Activated naive CD8-positive, alpha-beta T cell treated with anti-CD3 and anti-CD28 coated beads, Interleukin-2, amount 50 U/mL, for 16 hours (primary cell): ENCODE measurements around the gene ULK3.

ENCODE experiments used
- DNase-seq: peaks from one replicate; pipeline ENCODE4 v3.0.0-alpha.2; 2020; ENCODE audit warnings: low read depth, low spot score

The ULK3 gene

DNA sequence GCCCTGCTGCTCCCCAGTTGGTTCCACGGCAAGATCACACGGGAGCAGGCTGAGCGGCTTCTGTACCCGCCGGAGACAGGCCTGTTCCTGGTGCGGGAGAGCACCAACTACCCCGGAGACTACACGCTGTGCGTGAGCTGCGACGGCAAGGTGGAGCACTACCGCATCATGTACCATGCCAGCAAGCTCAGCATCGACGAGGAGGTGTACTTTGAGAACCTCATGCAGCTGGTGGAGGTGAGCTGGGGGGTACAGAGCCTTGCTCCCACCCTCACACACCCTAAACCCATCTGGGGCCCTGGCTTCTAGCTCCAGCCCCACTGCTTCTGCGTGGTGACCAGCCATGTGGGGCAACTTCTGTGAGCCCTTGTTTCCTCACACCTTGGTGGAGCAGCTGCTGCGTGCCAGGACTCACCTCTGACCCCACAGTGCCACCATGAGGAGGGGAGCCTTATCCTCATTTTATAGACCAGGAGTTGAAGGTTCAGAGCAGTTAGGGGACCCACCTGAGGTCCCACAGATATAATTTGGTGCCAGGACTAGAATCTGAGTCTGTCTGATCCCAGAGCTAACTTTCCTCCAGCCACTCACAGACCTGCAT is 43.6 kb downstream of the ULK3 start:
- no peak for DNase-seq

DNA sequence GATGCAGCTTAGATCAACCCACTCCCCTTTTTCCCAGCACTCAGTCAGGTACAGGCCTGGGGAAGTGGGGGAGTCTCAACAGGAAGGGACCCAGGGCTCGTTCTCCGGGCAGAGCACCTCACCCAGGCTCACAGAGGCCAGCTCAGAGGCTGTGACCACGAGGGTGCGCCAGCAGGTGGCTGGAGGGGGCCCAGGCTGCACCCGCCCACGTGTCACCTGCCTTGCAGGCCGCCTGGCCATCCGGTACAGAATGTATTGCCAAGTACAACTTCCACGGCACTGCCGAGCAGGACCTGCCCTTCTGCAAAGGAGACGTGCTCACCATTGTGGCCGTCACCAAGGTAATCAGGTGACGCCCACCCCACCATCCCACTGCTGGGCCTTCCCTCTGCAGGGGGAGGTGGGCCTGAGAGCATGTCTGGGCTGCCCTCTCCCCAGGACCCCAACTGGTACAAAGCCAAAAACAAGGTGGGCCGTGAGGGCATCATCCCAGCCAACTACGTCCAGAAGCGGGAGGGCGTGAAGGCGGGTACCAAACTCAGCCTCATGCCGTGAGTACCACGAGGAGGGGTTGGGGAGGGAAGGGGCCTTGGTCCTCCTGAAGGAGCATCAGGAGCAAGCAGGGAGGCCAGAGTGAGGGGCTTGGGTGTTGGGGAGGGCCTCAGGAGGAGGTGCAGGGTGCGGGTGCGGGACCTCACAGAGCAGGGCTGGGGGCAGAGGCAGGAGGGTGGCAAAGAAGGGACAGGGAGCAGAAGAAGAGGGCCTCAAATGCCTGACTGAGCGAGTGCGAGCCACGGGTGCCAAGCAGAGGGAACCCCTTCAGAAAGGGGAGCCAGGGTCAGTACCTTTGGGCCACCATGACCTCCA is 44.3 kb downstream of the ULK3 start:
- DNase-seq = no peak

DNA sequence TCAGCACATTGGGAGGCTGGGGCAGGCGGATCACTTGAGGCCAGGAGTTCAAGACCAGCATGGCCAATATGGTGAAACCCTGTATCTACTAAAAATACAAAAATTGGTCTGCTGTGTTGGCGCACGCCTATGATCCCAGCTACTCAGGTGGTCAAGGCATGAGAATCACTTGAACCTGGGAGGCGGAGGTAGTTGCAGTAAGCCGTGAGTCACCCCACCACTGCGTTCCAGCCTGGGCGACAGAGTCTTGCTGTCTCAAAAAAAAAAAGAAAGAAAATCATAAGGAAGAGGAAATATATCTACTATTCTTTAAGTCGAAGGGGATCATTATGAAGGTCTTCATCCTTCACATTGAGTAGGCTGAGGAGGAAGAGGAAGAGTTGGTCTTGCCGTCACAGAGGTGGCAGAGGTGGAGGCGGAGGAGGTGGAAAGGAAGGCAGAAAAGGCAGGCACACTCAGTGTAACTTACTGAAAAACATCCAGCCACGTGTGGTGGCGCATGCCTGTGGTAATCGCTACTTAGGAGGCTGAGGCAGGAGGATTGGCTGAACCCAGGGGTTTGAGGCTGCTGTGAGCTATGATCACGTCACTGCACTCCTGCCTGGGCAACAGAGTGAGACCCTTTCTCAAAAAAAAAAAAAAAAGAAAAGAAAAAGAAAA is 46.9 kb downstream of the ULK3 start:
- DNase-seq = no peak

DNA sequence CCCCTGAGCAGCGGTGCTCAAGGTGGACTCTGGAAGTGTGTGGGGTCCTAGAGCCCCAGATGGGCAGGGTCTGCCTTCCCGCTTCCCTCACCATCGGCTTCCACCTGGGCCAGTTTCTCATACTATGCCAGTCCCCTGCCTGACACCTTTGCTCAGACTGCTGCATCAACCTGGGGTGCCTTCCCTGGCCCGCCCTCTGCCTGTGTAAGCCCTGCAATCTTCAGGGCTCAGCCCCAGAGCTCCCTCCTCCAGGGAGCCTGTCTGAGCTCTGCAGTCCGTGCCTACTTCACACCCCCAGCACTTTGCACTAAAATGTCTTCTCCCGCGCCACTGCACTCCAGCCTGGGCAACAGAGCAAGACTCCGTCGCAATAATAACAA is 48.0 kb downstream of the ULK3 start:
- no peak for DNase-seq

DNA sequence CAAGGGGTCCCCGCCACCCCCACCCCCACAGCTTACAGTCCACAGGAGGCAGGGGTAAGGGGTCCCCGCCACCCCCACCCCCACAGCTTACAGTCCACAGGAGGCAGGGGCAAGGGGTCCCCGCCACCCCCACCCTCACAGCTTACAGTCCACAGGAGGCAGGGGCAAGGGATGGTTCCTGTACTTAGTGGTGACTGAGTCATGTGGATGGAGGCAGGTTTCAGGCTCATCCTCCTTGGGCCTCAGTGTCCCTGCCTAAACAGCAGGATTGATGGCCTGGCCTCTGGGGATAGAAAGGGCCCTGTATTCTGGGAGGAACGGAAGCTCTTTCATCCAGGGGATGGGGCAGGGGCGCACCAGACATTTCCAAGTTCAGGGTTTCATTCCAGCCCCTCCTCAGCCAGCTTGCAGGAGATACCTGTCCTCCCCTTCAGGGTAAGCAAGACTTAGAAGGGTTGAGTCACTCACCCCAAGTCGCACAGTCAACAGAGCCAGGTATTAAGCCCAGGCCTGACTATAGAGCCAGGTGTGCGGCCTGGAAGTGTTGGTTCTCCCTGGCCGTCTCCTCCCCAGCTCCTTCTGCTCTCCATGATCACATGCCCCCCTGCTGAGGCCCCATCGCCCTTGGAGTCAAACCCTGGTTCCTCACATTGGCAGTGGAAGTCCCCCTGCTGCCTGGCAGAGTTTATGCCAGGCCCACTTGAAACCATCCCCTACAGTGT is 48.5 kb downstream of the ULK3 start:
- no peak for DNase-seq

DNA sequence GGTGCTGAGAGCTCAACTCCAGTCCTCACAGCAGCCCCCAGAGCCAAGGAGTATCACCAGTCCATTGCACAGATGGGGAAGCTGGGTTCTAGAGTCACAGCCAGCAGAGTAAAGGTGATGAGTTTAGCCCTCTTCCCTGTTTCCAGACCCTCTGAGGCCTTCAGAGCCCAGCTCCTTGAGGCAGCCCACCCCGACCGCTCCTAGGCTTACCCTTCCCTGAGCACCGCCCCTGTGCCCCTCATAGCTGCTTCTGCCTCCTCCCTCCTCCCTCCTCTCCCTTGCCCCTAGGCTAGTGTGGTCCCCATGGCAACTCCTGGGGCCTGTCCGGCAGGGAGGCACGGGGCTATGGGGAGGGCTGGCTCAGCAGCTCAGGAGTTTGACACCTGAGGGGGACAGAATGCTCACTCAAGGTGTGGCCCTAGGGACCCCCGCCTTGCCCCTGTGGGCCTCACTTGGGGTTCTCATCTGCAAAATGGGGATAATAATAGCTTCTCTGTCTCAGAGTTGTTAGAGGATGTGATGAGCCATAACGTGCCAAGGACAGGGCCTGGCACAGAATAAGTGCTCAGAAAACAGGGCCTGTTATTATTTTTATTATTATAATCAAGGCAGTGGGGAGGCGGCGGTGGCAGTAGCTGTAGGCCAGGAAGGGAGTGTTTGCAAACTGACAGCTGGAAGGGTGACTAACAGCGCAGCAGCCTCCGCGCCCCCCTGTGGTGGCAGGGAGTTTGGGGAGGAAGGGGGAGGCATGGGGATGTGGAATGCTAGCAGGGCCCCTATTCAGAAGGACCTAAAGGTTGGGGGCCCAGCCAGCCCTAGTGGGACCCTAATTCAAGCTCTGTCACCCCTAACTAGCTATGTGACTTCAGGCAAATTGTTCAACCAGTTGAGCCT is 49.6 kb downstream of the ULK3 start:
- peak; percentile 37 for DNase-seq

DNA sequence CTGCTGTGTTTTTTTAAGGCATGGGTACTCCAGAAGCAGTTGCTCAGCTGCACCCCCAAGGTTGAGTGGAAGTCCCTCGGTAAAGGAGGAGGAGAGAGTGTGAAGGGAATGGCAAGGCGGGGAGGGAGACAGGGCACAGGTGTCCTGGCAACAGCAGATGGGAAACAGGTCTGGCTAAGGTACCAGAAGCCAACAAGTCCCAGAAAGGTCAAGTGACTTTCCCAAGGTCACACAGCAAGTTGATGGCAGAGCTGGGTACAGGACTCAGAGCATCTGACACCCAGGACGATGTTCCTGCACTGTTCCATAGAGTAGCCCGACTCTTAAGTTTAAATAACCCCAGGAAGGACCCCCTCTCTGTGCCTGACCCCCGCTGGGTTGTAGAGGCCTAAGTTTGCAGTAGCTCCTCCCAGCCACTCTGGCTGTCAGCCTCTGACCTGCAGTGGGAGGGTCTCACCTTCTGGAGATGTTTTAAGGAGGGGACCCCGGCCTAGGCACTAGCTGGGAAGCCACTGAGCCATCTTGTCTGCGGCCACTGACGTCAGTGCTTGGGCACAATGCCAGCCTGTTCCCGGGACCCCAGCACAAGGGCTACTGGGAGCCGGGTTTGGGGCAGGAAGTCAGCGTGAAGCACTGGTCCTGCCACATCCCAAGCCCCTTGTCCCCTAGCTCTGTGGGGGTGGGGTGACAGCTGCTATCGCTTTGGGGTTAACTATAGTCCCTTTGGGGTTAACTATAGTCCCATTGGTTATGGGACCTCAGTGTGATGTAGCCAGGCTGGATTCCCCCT is 50.5 kb downstream of the ULK3 start:
- no peak for DNase-seq

DNA sequence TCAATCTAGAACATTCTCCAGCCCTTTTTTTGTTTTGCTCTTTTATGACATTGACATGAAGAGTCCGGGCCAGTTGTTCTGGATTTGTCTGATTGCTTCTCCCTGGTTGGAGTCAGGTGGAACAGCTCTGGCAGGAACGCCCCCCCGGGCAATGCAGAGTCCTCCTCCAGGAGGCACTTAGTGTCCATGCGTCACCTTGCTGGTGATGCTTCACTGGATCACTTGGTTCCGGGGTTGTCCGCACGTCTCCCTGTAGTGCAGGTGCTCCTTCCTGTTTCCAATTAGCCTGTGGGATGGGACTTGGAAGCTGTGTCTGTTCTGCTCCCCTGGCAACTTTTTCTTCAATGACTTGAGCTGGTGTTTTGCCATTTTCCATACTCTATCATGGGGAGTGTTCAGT is 51.3 kb downstream of the ULK3 start:
- no peak for DNase-seq

DNA sequence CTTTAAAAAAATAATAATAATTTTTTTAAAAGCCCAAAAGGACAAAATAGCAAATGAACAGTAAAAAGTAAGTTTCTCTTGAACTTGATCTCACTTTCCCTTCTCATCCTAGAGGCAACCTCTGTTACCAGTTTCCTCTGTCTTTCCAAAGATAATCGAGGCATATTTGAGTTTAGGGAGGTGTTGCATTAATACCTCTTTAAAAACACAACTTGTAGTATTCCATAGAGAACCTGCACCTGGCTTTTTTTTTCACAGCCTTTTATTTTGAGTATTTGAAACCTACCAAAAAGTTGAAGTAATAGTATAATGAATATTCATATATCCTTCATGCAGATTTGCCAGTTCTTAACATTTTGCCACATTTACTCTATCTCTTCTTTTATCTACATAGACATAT is 51.9 kb downstream of the ULK3 start:
- DNase-seq = no peak

DNA sequence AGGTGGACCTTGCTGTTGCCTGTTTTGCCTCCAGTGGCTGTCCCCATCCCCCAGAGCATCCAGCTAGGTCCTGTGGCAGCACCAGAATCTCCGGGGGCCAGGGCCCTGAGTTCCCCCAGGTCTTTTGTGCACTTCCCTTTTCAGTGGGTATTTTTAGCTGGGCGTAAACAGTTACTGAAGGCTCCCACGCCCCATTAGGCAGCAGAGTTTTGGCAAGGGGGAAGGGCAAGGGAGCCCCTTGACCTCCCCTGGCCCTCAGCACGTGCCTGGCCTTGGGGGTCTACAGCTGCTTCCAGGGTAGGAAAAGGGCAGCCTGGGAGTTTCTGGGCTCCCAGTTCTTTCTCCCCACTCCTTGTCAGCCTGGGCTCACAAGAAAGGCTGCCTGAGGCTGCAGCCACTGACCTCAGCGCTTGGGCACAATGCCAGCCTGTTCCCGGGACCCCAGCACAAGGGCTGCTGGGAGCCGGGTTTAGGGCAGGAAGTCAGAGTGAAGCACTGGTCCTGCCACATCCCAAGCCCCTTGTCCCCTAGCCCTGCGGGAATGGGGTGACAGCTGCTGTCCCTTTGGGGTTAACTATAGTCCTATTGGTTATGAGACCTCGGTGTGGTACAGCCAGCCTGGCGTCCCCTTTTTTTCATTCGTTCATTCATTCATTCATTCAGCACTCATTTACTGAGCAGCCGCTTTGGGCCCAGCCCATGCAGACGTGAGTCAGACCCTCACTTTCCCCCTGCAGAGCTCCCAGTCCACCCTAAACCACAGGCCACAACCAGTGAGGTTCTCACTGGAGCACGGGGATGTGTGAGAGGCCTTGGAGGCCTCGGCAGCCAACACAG is 52.7 kb downstream of the ULK3 start:
- DNase-seq = no peak

DNA sequence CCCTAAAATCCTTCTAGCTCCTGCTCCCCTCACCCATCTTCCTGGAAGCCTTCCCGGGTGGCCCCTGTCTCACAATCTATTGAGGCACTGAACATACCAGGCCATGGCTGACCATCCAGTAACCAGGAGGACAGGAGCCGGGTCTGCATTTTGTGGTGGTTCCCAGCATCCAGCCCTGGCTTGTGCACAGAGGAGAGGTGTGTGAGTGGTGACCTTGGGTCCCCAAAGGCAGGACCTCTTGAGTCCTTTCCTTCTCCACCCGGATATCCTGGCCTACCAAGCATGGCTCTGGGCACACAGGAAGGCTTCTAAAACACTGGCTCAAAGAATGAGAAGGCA is 53.2 kb downstream of the ULK3 start:
- no peak for DNase-seq

DNA sequence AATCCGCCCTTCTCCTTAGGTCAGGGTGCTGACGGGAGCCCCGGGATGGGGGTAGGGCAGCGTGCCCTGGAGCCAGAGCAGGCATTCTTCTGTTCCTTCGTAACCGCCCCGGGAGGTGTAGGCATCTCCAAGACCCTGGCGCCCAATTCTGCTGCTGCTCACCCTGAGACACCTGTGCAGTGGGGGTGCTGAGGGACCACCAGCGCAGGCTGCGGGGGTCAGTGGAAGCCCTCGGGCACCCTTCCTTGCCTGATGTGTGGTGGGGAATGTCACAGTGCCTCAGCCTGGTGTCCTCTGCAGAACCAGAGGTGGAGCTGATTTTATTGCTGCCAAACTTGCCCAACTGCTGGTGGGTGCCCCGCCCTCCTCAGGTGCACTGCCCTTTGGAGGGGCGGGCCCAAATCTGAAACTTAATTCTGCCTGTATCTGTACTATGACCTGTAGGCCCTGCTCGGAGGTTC is 53.8 kb downstream of the ULK3 start:
- DNase-seq = no peak

DNA sequence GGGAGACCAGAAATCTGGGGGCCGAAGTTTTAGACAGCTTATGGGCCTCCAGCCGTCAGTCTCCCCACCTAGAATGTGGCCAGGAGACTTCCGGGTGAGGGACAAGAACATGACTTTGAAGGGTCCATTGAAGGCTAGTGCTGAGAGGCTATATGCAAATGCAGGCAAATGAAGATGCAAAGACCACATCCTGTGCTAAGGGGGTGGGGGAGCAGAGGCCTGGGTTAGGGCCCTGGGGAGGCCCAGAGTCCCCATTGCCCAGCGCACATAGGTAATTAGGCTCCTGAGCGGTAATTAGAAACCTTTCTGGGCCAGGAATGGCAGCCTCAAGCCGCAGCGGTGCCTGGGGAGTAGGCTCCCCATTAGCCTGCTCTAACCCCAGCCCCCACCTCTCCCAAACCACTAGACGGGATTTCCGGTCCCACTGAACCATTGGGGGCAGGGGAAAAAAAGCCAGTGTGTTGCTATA is 54.2 kb downstream of the ULK3 start:
- no peak for DNase-seq

DNA sequence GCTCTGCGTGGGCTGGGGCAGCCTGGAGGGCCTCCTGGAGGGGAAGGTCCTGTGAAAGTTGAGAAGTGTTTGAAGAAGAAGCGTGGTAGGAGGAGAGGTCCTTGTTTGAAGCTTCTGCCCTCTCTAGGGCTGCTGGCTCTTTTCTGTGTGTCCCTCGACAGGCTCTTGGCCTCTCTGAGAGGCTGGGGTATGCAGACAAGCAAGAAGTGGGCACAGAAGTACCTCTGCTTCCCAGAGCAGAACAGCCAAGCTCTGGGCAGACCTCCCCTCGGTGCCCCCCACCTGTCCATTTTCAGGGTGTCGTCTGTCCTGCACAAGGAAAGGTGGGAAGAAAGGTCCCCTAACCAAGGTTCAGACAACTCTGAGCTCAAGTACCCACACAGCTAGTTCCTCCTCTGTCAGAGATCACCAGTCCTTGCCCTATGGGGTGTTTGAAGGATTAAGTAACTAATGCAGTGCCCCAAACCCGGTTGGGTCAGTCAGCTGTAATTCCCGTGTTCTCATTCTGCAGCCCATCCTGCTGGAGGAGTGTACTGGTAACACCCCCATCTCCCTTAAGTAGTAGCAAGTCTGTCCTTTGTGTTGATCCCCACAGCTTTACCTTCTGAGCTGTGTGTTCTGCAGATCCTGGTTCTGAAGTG is 54.8 kb downstream of the ULK3 start:
- no peak for DNase-seq

DNA sequence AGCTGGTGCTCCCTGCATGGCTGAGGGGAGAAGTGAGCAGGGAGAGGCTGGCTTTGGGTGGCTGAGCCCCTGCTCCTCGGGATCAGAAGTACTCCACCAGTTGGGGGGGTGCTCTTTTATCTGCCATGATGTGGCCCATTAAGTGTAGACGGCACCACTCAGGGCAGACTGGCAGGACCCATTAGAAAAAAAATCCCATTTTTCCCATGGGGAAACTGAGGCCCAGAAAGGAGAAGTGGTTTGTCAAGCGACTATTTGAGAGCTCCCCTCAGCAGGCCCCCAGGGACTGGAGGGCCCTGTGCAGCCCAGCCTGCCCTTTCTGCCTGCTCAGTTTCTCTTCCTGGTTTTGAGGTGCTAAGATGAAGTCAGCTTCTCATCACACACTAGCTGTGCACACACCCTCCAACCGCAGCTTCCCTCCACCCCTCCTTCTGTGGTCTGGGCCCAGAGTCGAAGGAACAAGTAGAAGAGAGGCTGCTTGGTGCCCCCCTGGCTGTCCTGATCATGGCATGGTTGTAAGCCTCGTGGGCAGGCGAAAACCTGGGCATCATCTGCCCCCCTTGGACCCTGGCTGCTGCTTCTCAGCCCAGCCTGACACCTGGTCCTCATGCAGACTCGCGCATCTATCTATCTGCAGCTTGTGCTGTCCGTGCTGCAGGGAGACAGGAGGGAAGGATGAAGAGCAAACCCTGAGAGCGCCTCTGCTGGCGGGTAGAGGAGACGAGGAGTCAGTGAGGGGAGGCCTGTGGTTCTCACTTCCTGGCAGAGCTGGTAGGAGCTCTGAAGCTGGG is 55.5 kb downstream of the ULK3 start:
- peak; percentile 77 for DNase-seq

DNA sequence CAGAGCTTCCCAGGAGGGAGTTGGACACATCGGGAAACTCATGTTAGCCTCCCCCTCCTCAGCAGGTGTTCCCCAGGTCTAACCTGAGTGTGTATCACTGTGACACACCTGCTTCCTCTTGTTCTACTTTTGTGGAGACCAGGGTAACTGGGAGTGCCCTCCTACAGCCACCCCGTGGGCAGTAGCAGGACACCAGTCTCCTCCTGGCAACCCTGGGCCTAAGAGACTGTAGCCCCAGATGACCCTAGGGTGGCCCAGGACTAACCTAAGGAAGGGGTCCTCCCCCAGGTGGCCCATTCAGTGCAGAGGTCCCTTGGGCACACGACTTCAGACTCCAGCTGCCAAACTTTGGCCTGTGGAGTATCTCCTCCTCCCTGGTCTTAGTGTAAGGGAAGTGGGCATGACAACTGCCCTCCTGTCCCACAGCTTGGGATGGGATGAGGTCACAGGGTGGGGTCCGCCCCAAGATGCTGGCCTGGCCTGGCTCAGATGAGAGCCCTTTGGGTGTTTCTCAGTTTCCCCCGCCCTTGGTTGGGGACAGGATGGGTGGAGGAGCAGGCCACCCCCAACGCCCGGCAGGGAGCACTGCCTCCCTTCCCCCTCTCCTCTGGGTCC is 56.3 kb downstream of the ULK3 start:
- no peak for DNase-seq
